B cell (primary cell): ENCODE measurements around the gene NCK2. TPM values are rescaled to one million over a fixed set of nuclear protein-coding genes. Genes with fewer than 3 reads are reported as not detected.

Experiments used
- ATAC-seq: fragments of 200-7000 bp; cut with Tn5 transposase; one replicate; pipeline ENCODE4 v1.10.0; 2021; ENCODE audit warnings: low read depth, mild to moderate bottlenecking, moderate number of reproducible peaks, moderate library complexity
- CTCF ChIA-PET: fragments of 350-600 bp; sonication (Branson Sonifier 250); formaldehyde crosslinking; loops from one replicate; lab custom pipeline; 2021; ENCODE audit warnings: antibody characterized with exemption, inconsistent platforms; lab: Charles Lee
- POLR2A ChIA-PET: fragments of 350-600 bp; sonication (Branson Sonifier 250); formaldehyde crosslinking; loops from one replicate; lab custom pipeline; 2021; ENCODE audit warnings: antibody characterized with exemption; lab: Charles Lee
- DNase-seq: peaks from one replicate; pipeline ENCODE4 v3.0.0; 2013
- H2AFZ ChIP-seq: 2 replicates; pipeline ENCODE4 v1.6.1; 2012; ENCODE audit warnings: mild to moderate bottlenecking, low read depth, low read length; ENCODE audit not compliant: insufficient read depth, poor library complexity, severe bottlenecking
- H3K27ac ChIP-seq, 2 donors: 1 replicate in 1 of 2; 2 replicates in 1 of 2; pipeline ENCODE4 v1.5.1; 2012 to 2013; ENCODE audit warnings: low read length in 2 of 2, mild to moderate bottlenecking in 2 of 2, moderate library complexity in 1 of 2
- H3K27me3 ChIP-seq, 4 experiments: fragments of 200-600 bp in 1 of 4; sonication (generic) in 1 of 4; replicated peaks in 1 of 4; 1 replicate in 2 of 4; 2 replicates in 2 of 4; pipeline versions ENCODE4 v1.6.1 to v1.7.0; 2013 to 2016; ENCODE audit warnings: low read length in 3 of 4, mild to moderate bottlenecking in 2 of 4, mixed read lengths in 1 of 4, moderate library complexity in 1 of 4; ENCODE audit not compliant: insufficient read depth in 4 of 4, control insufficient read depth in 3 of 4; ENCODE audit errors: control extremely low read depth in 1 of 4
- H3K36me3 ChIP-seq, 2 experiments: replicated peaks in 1 of 2; 1 replicate in 1 of 2; 2 replicates in 1 of 2; pipeline versions ENCODE4 v1.6.1 to v1.7.1; 2013; ENCODE audit warnings: low read length in 1 of 2; ENCODE audit not compliant: insufficient read depth in 2 of 2, control insufficient read depth in 1 of 2; ENCODE audit errors: control extremely low read depth in 1 of 2, extremely low read depth in 1 of 2
- H3K4me1 ChIP-seq, 2 donors: fragments of 200-600 bp in 1 of 2; sonication (generic) in 1 of 2; 1 replicate in 1 of 2; 2 replicates in 1 of 2; pipeline versions ENCODE4 v1.5.1 to v1.6.1; 2013 to 2017; ENCODE audit warnings: low read length in 2 of 2; ENCODE audit not compliant: control insufficient read depth in 2 of 2, insufficient read depth in 2 of 2
- H3K4me2 ChIP-seq: replicated peaks from 2 replicates; pipeline ENCODE3; 2012; ENCODE audit warnings: mild to moderate bottlenecking, low read depth, low read length; ENCODE audit not compliant: poor library complexity, severe bottlenecking
- H3K4me3 ChIP-seq, 5 experiments: fragments of 200-600 bp in 1 of 5; sonication (generic) in 1 of 5; 1 replicate in 3 of 5; 2 replicates in 2 of 5; pipeline versions ENCODE4 v1.5.1 to v1.7.0; 2011 to 2016; ENCODE audit warnings: low read length in 4 of 5, mild to moderate bottlenecking in 4 of 5, low read depth in 2 of 5, control low read depth in 1 of 5, moderate library complexity in 1 of 5; ENCODE audit not compliant: insufficient read depth in 1 of 5; ENCODE audit errors: control extremely low read depth in 1 of 5, extremely low read depth in 1 of 5
- H3K79me2 ChIP-seq: fragments of 200-600 bp; sonication (generic); one replicate; pipeline ENCODE4 v1.6.0; 2016; ENCODE audit warnings: low read length; ENCODE audit not compliant: control insufficient read depth, insufficient read depth
- H3K9ac ChIP-seq: fragments of 200-600 bp; sonication (generic); 2 replicates; pipeline ENCODE4 v1.6.1; 2017; ENCODE audit warnings: mild to moderate bottlenecking, low read length, moderate library complexity
- H3K9me3 ChIP-seq, 3 donors: one replicate each; pipeline versions ENCODE4 v1.6.1 to v1.7.1; 2013; ENCODE audit warnings: low read length in 2 of 3; ENCODE audit not compliant: control insufficient read depth in 2 of 3, insufficient read depth in 1 of 3; ENCODE audit errors: control extremely low read depth in 1 of 3
- H4K20me1 ChIP-seq: 2 replicates; pipeline ENCODE4 v1.6.0; 2012; ENCODE audit warnings: mild to moderate bottlenecking, low read length; ENCODE audit not compliant: insufficient read depth, control insufficient read depth, poor library complexity, severe bottlenecking
- H3K27ac Mint-ChIP-seq: one replicate; pipeline ENCODE4 v1.8.0; 2021; ENCODE audit warnings: mixed read lengths
- H3K27me3 Mint-ChIP-seq: one replicate; pipeline ENCODE4 v1.8.0; 2021; ENCODE audit warnings: mixed read lengths
- H3K4me1 Mint-ChIP-seq: one replicate; pipeline ENCODE4 v1.8.0; 2021; ENCODE audit warnings: mixed read lengths
- H3K4me3 Mint-ChIP-seq: one replicate; pipeline ENCODE4 v1.8.0; 2021; ENCODE audit warnings: mixed read lengths
- H3K9me3 Mint-ChIP-seq: one replicate; pipeline ENCODE4 v1.8.0; 2022; ENCODE audit warnings: mixed read lengths; ENCODE audit not compliant: insufficient read depth
- EZH2 ChIP-seq: IDR thresholded peaks from 2 replicates; pipeline ENCODE4 v1.6.1; 2012; ENCODE audit warnings: borderline replicate concordance, low read depth, mild to moderate bottlenecking, moderate library complexity, low read length; ENCODE audit not compliant: insufficient read depth, poor library complexity, severe bottlenecking
- WGBS: methylation state at CpG from one replicate; pipeline ENCODE4 v1.1.5; 2013; ENCODE audit warnings: missing lambda C conversion rate; ENCODE audit not compliant: insufficient coverage; 5-methylcytosine and 5-hydroxymethylcytosine counted together
- intact Hi-C: fragments of 100-400 bp; cut with micrococcal nuclease; formaldehyde crosslinking; loops from one replicate; pipeline ENCODE4 v1.10.0; 2022
- polyA plus RNA-seq: library from polyadenylated mRNA; depleted of rRNA; stranded (reverse); fragments of >200 nt; gene quantifications from 2 replicates; pipeline ENCODE4 v1.2.3, GENCODE V29; 2012
- total RNA-seq, 2 donors: library from RNA; stranded (reverse); fragments of 120-200 nt in 1 of 2; gene quantifications; 1 replicate in 1 of 2; 2 replicates in 1 of 2; pipeline versions ENCODE4 v1.2.3 to v1.2.4, GENCODE V29; 2013 to 2022
- TF ChIP-seq, protein P1 (sequence below): fragments of 200-600 bp; IDR thresholded peaks from one replicate; pipeline ENCODE4 v1.8.0; 2022; ENCODE audit warnings: antibody characterized with exemption, mild to moderate bottlenecking

The NCK2 gene
- total and polyA plus RNA-seq, 2 donors (not counting 1 experiment from before 2014, with no cell fraction given): 64.2 to 72.3 TPM

- H3K4me2 ChIP-seq: no peak overlapping the region
- H3K27ac ChIP-seq: peak overlapping the region in 1 of 2 donors; percentile 33
- ChIA-PET CTCF (no interaction called here), POLR2A (no interaction called here)
- no peaks in the 10 kb centered on the region for H3K27me3 ChIP-seq
- H3K4me1 ChIP-seq: peaks cover 61 to 78% of the 10 kb centered on the region in 2 donors
- DNase-seq: no peak
- ATAC-seq: no peak
- H2AFZ ChIP-seq: no peak overlapping the region
- no peak for TF ChIP-seq EZH2
- TF ChIP-seq, protein P1, sequence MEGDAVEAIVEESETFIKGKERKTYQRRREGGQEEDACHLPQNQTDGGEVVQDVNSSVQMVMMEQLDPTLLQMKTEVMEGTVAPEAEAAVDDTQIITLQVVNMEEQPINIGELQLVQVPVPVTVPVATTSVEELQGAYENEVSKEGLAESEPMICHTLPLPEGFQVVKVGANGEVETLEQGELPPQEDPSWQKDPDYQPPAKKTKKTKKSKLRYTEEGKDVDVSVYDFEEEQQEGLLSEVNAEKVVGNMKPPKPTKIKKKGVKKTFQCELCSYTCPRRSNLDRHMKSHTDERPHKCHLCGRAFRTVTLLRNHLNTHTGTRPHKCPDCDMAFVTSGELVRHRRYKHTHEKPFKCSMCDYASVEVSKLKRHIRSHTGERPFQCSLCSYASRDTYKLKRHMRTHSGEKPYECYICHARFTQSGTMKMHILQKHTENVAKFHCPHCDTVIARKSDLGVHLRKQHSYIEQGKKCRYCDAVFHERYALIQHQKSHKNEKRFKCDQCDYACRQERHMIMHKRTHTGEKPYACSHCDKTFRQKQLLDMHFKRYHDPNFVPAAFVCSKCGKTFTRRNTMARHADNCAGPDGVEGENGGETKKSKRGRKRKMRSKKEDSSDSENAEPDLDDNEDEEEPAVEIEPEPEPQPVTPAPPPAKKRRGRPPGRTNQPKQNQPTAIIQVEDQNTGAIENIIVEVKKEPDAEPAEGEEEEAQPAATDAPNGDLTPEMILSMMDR: no peak
- Mint-ChIP-seq H3K27me3 (no peaks in the 10 kb centered on the region), H3K4me3 (peak overlapping the region; percentile 8), H3K4me1 (peaks cover 81% of the 10 kb centered on the region), H3K9me3 (no peaks in the 10 kb centered on the region), H3K27ac (peak overlapping the region; percentile 28)
- H3K36me3 ChIP-seq: peaks cover 0 to 6% of the 10 kb centered on the region in 2 experiments
- WGBS: 69% methylated on average over 3 of the region's 8 CpGs
- intact Hi-C loops: no loop called here
- peaks cover 31% of the 10 kb centered on the region for H4K20me1 ChIP-seq
- H3K9me3 ChIP-seq: no peaks in the 10 kb centered on the region
- H3K4me3 ChIP-seq: no peak overlapping the region
- no peak overlapping the region for H3K9ac ChIP-seq
- peaks cover 98% of the 10 kb centered on the region for H3K79me2 ChIP-seq
Observed at GRCh38 chr2:105806996-105807395, 62.3 kb downstream of the NCK2 start.

DNA sequence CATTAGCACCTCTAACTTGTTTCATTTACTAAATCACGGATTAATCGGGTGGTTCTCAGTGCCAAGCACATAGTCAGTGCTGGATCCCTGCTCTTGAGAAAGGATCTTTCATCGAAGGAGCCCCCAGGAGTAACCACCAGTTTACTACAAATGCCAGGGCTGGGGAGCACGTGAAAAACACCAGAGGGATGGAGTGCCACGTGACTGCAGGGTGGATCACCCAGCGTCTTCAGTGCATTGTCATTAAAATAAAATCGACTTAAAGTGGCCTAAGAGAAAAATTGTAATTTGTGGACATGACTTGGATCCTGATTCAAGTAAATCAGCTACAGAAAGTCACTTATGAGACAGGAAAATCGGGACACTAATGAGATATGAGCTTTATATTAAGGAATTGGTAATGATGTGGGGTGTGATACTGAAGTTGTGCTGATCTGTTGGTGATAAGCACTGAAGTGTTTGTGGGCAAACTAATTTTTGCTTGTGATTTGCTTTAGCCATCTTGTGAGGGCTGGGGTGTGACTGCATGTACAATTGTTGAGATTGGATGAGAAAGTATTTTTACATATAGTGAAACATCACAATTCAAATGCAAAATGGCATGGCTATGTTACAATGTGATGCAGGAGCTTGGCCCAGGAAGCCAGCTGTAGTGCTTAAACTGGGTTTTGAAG, 63.8 kb downstream of the NCK2 start:
- H3K9me3 Mint-ChIP-seq: no peaks in the 10 kb centered on the region
- H4K20me1 ChIP-seq: peaks cover 38% of the 10 kb centered on the region
- no peak for DNase-seq
- H3K4me1 ChIP-seq: peaks cover 54 to 77% of the 10 kb centered on the region in 2 donors
- POLR2A ChIA-PET: no interaction called here
- no peaks in the 10 kb centered on the region for H3K27me3 Mint-ChIP-seq
- 96% methylated on average over 8 of the region's 8 CpGs for WGBS
- no peak overlapping the region for H2AFZ ChIP-seq
- TF ChIP-seq, protein P1: no peak
- no peak for TF ChIP-seq EZH2
- H3K9me3 ChIP-seq: no peaks in the 10 kb centered on the region
- ATAC-seq: no peak
- peaks cover 77% of the 10 kb centered on the region for H3K4me1 Mint-ChIP-seq
- H3K27me3 ChIP-seq: no peaks in the 10 kb centered on the region
- peak overlapping the region; percentile 6 for H3K4me2 ChIP-seq
- H3K27ac ChIP-seq: peak overlapping the region in 1 of 2 donors; percentile 66
- H3K4me3 Mint-ChIP-seq: peak overlapping the region; percentile 20
- peak overlapping the region; percentile 47 for H3K27ac Mint-ChIP-seq
- no peak overlapping the region for H3K9ac ChIP-seq
- H3K36me3 ChIP-seq: peaks cover 5 to 9% of the 10 kb centered on the region in 2 experiments
- H3K4me3 ChIP-seq: no peak overlapping the region
- CTCF ChIA-PET: no interaction called here
- intact Hi-C loops: no loop called here
- peaks cover 98% of the 10 kb centered on the region for H3K79me2 ChIP-seq
